NCI-H446 treated with DMSO at 0.1 percent for 48 hours (cell line): Measurements from ENCODE around the gene ADH7.

Experiments used
- DNase-seq: peaks from one replicate; lab custom pipeline; 2025; lab: John Stamatoyannopoulos, UW

ADH7 gene

GRCh38 chr4:99435154-99435553 lies at the start of gene ADH7:
Gene ADH7, minus strand, starts transcription at chr4:99435342. Its CDS starts 109 bp downstream, at chr4:99435233.
- no peak for DNase-seq

- no peak for DNase-seq
These were observed 48.5 kb upstream of the ADH7 start for GRCh38 chr4:99483636-99484035.

- no peak for DNase-seq
These were observed 38.0 kb upstream of the ADH7 start for GRCh38 chr4:99473131-99473530.

GRCh38 chr4:99471896-99472295 lies 36.8 kb upstream of the ADH7 start:
- no peak for DNase-seq

GRCh38 chr4:99471349-99471748 lies 36.2 kb upstream of the ADH7 start:
- no peak for DNase-seq

- no peak for DNase-seq
These were observed 33.7 kb upstream of the ADH7 start for GRCh38 chr4:99468889-99469288.

- no peak for DNase-seq
These were observed 32.7 kb upstream of the ADH7 start for GRCh38 chr4:99467887-99468286.

- DNase-seq = no peak
These were observed 28.4 kb upstream of the ADH7 start for GRCh38 chr4:99463566-99463965.

- no peak for DNase-seq
These were observed 27.8 kb upstream of the ADH7 start for GRCh38 chr4:99462875-99463464.

- no peak for DNase-seq
These were observed 26.7 kb upstream of the ADH7 start for GRCh38 chr4:99461623-99462401.

GRCh38 chr4:99459546-99460042 lies 24.5 kb upstream of the ADH7 start:
- no peak for DNase-seq

- DNase-seq = no peak
These were observed 23.8 kb upstream of the ADH7 start for GRCh38 chr4:99458911-99459447.

- DNase-seq = no peak
These were observed 22.5 kb upstream of the ADH7 start for GRCh38 chr4:99457676-99458075.

GRCh38 chr4:99457270-99457669 lies 22.1 kb upstream of the ADH7 start:
- DNase-seq = no peak

GRCh38 chr4:99447513-99447912 lies 12.4 kb upstream of the ADH7 start:
- DNase-seq = no peak

- no peak for DNase-seq
These were observed 11.9 kb upstream of the ADH7 start for GRCh38 chr4:99447079-99447478.

- DNase-seq = no peak
These were observed 3.3 kb upstream of the ADH7 start for GRCh38 chr4:99438405-99438780.

- DNase-seq = no peak
These were observed 2.7 kb upstream of the ADH7 start for GRCh38 chr4:99437723-99438404.

- DNase-seq = no peak
These were observed 2.0 kb upstream of the ADH7 start for GRCh38 chr4:99436976-99437722.

GRCh38 chr4:99436462-99436861 lies 1.3 kb upstream of the ADH7 start:
- no peak for DNase-seq

- no peak for DNase-seq
These were observed 5.0 kb downstream of the ADH7 start for GRCh38 chr4:99430106-99430505.

GRCh38 chr4:99417125-99417524 lies 18.0 kb downstream of the ADH7 start:
- no peak for DNase-seq
